K562 (cell line): ENCODE results near the gene ARHGEF33. TPM values are rescaled to one million over a fixed set of nuclear protein-coding genes. Genes with fewer than 3 reads are reported as not detected.

Source experiments
- ATAC-seq: fragments of 200-7000 bp; cut with Tn5 transposase; 3 replicates; pipeline ENCODE4 v1.9.1; 2020; ENCODE audit warnings: moderate library complexity
- BruUV-seq: library from RNA; stranded (reverse); fragments of 400-500 nt; replicated peaks from 2 replicates; lab custom pipeline; 2021; lab: Mats Ljungman, UMichigan
- CTCF ChIA-PET: fragments of 300-600 bp; formaldehyde crosslinking; extraction: SDS; loops from one replicate; lab custom pipeline; 2021; ENCODE audit warnings: low intra/inter-chr PET ratio; lab: Yijun Ruan, JAX
- POLR2A ChIA-PET: fragments of 300-600, 350-650 bp; sonication (Branson Sonifier 250); formaldehyde crosslinking; extraction: SDS; loops from one replicate; lab custom pipeline; 2021; ENCODE audit warnings: antibody characterized with exemption, inconsistent platforms; lab: Yijun Ruan, JAX
- DNase-seq, 4 experiments: peaks; one replicate each; pipeline versions ENCODE4 v3.0.0 to v3.0.0-alpha.2; 2011 to 2018; ENCODE audit warnings: low spot score in 3 of 4, mixed read lengths in 3 of 4; ENCODE audit errors: extremely low read depth in 1 of 4
- FAIRE-seq: peaks from 2 replicates; lab custom pipeline; 2011; peaks lifted over from hg19 to GRCh38; lab: Jason Lieb, UNC
- H2AFZ ChIP-seq: 2 replicates; pipeline ENCODE4 v1.6.0; 2011; ENCODE audit warnings: low read depth, low read length, control low read depth, inconsistent platforms
- H3K27ac ChIP-seq: fragments of 200-600 bp; 3 replicates; pipeline ENCODE4 v1.8.0; 2011; ENCODE audit warnings: low read depth, mild to moderate bottlenecking, control low read depth, inconsistent platforms, low read length, moderate library complexity, mixed read lengths; ENCODE audit errors: extremely low read depth
- H3K27me3 ChIP-seq, 2 experiments: fragments of 300-600 bp in 1 of 2; 2 replicates in 1 of 2; 3 replicates in 1 of 2; pipeline versions ENCODE4 v1.6.0 to v1.8.0; 2011; ENCODE audit warnings: inconsistent platforms in 2 of 2, low read length in 2 of 2, mild to moderate bottlenecking in 1 of 2, mixed read lengths in 1 of 2, moderate library complexity in 1 of 2; ENCODE audit not compliant: control insufficient read depth in 2 of 2, insufficient read depth in 2 of 2
- H3K36me3 ChIP-seq: fragments of 300-600 bp; 3 replicates; pipeline ENCODE4 v1.8.0; 2011; ENCODE audit warnings: mild to moderate bottlenecking, low read length, inconsistent platforms; ENCODE audit not compliant: control insufficient read depth, insufficient read depth
- H3K4me1 ChIP-seq, 2 experiments: fragments of 200-600 bp in 1 of 2; replicated peaks in 1 of 2; 2 replicates in 1 of 2; 3 replicates in 1 of 2; pipeline versions ENCODE4 v1.5.1 to v1.8.0; 2011; ENCODE audit warnings: inconsistent platforms in 2 of 2, low read length in 2 of 2, mild to moderate bottlenecking in 1 of 2, mixed read lengths in 1 of 2, moderate library complexity in 1 of 2; ENCODE audit not compliant: control insufficient read depth in 2 of 2, insufficient read depth in 2 of 2
- H3K4me2 ChIP-seq: 2 replicates; pipeline ENCODE4 v1.6.1; 2011; ENCODE audit warnings: low read length, control low read depth, inconsistent platforms, mixed read lengths; ENCODE audit not compliant: insufficient read depth
- H3K4me3 ChIP-seq: fragments of 200-600 bp; sonication (generic), shearing (Covaris generic); 2 replicates; pipeline ENCODE4 v1.5.1; 2016; ENCODE audit warnings: control low read depth, inconsistent platforms
- H3K79me2 ChIP-seq: fragments of 200-600 bp; 3 replicates; pipeline ENCODE4 v1.8.0; 2011; ENCODE audit warnings: low read length, inconsistent platforms; ENCODE audit not compliant: control insufficient read depth, insufficient read depth
- H3K9ac ChIP-seq, 2 experiments: 2 replicates each; pipeline versions ENCODE4 v1.6.0 to v1.6.1; 2011; ENCODE audit warnings: low read depth in 2 of 2, low read length in 2 of 2, control low read depth in 1 of 2, inconsistent platforms in 1 of 2, mild to moderate bottlenecking in 1 of 2, mixed read lengths in 1 of 2; ENCODE audit not compliant: insufficient read depth in 1 of 2
- H3K9me1 ChIP-seq: one replicate; pipeline ENCODE4 v1.6.0; 2011; ENCODE audit warnings: inconsistent platforms, mild to moderate bottlenecking, low read length, moderate library complexity; ENCODE audit not compliant: control insufficient read depth, insufficient read depth
- H3K9me3 ChIP-seq: replicated peaks from 2 replicates; pipeline ENCODE4 v1.5.1; 2011; ENCODE audit warnings: low read depth, low read length, inconsistent platforms; ENCODE audit not compliant: control insufficient read depth, insufficient read depth
- H4K20me1 ChIP-seq: replicated peaks from 2 replicates; pipeline ENCODE4 v1.6.1; 2011; ENCODE audit warnings: low read length, inconsistent platforms, mixed read lengths; ENCODE audit not compliant: control insufficient read depth, insufficient read depth
- ELF1 ChIP-seq: fragments of 200-800 bp; sonication (Bioruptor generic); IDR thresholded peaks from 2 replicates; pipeline ENCODE4 v1.6.1; 2016; ENCODE audit warnings: missing genetic modification characterization, missing compliant biosample characterization
- LARP7 ChIP-seq: fragments of 450-650 bp; IDR thresholded peaks from 2 replicates; pipeline ENCODE4 v1.6.1; 2016
- NFE2 ChIP-seq: IDR thresholded peaks from 2 replicates; pipeline ENCODE4 v1.6.1; 2014; ENCODE audit warnings: antibody characterized with exemption, low read depth
- SRSF7 ChIP-seq: fragments of 200-400 bp; formaldehyde crosslinking; optimal IDR thresholded peaks from 2 replicates; pipeline ENCODE3; 2017; ENCODE audit warnings: mild to moderate bottlenecking, low read depth, low read length
- XRCC5 ChIP-seq: fragments of 200-400 bp; formaldehyde crosslinking; IDR thresholded peaks from 2 replicates; pipeline ENCODE4 v1.6.1; 2017; ENCODE audit warnings: low read depth, mild to moderate bottlenecking, low read length
- YBX1 ChIP-seq: fragments of 450-650 bp; IDR thresholded peaks from 2 replicates; pipeline ENCODE4 v1.7.1; 2016; ENCODE audit warnings: mild to moderate bottlenecking
- ZNF124 ChIP-seq: sonication (generic); formaldehyde crosslinking; IDR thresholded peaks from 2 replicates; pipeline ENCODE4 v1.8.1; 2022; ENCODE audit warnings: missing genetic modification reagents
- ZNF316 ChIP-seq: fragments of 450-650 bp; IDR thresholded peaks from 2 replicates; pipeline ENCODE4 v1.6.1; 2016
- WGBS: fragments of 100-300 bp; shearing (Covaris generic); methylation state at CpG from one replicate; pipeline ENCODE4 v1.1.6; 2016; ENCODE audit warnings: low coverage, mixed read lengths; ENCODE audit not compliant: insufficient coverage; ENCODE audit errors: missing lambda C conversion rate; 5-methylcytosine and 5-hydroxymethylcytosine counted together
- in situ Hi-C: fragments of 300-500 bp; cut with MboI; formaldehyde crosslinking; loops from 4 replicates; pipeline ENCODE4 v1.15.0; 2018; ENCODE audit warnings: inconsistent platforms, mixed read lengths
- intact Hi-C: fragments of 100-400 bp; cut with micrococcal nuclease; formaldehyde crosslinking; loops from 2 replicates; pipeline ENCODE4 v1.14.2; 2022
- polyA plus RNA-seq, 8 experiments: library from polyadenylated mRNA; depleted of rRNA in 4 of 8; stranded (reverse) in 5 of 8; unstranded in 3 of 8; fragments of >200 nt; fragmentation: Nextera tagmentation in 2 of 8; fragmentation: Illumina TruSeq in 1 of 8; extraction: Ambion mirVana in 2 of 8; extraction: Trizol in 1 of 8; gene quantifications; 2 replicates each; pipeline versions ENCODE4 v1.2.1 to v1.2.3, GENCODE V29; 2011 to 2014; ENCODE audit warnings: inconsistent platforms in 1 of 8, missing spikeins in 1 of 8
- total RNA-seq, 7 experiments: library from RNA; depleted of rRNA in 6 of 7; stranded (reverse); fragments of >200 nt in 6 of 7; fragmentation: Illumina TruSeq in 2 of 7; extraction: Trizol in 2 of 7; gene quantifications; 2 replicates each; pipeline versions ENCODE4 v1.2.1 to v1.2.3, GENCODE V29; 2011 to 2021; ENCODE audit warnings: low replicate concordance in 1 of 7
- TF ChIP-seq, protein P1 (sequence below): fragments of 250-450 bp; sonication (Bioruptor Pico); IDR thresholded peaks from 2 replicates; pipeline ENCODE4 v1.4.0; 2020

ARHGEF33 gene
- total and polyA plus RNA-seq, 9 of the 15 experiments (the other 6 are each of a cell fraction or from before 2014, with no cell fraction given), result 0.01 to 0.08 (median 0.03) TPM; not detected in 5

DNA sequence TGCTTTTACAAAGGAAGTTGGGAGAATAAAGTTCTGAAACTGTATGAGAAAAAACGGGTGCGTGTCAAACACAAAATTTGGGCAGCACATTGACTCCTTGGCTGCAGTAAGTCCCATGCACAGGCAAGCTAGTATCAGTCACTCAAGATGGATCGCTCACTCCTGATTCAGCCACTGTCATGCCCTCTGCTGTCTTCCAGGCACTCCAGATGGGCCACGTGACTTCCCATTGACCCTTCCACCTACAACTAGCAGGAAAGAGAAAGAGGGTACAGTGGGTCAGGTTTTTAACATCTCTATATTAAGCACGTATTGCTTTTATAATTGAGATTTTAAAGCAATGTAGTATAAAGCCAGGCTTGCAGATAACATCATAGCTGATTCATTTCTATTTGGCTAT lies 8.6 kb downstream of the ARHGEF33 start (continued):
- TF ChIP-seq, protein P1, sequence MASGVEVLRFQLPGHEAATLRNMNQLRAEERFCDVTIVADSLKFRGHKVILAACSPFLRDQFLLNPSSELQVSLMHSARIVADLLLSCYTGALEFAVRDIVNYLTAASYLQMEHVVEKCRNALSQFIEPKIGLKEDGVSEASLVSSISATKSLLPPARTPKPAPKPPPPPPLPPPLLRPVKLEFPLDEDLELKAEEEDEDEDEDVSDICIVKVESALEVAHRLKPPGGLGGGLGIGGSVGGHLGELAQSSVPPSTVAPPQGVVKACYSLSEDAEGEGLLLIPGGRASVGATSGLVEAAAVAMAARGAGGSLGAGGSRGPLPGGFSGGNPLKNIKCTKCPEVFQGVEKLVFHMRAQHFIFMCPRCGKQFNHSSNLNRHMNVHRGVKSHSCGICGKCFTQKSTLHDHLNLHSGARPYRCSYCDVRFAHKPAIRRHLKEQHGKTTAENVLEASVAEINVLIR (CRISPR knock-in tag), result no peak

DNA sequence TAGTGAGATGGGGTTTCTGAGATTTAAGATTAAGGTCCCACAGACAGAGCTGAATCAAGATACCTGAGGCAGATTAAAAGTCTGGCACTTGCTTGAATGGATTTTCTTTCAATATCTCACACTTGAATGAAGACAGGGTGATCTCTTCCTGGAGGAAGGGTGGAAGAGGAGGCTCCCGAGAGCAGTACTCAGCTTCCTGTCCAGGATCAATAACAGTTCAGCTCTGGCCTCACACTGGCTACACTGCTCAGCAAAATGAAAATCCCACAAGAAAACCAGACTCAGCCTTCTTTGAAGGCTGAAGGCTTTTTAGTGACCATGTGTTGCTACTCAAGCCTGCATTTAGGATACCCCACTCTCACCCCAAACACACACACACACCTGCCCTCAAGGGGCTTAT lies 11.1 kb downstream of the ARHGEF33 start:
- Histone ChIP-seq H3K36me3 (no peaks in the 10 kb centered on the region), H3K4me3 (no peak overlapping the region), H3K79me2 (no peaks in the 10 kb centered on the region)
- DNase-seq (no peak), ATAC-seq (no peak)
- no TSS peak for BruUV-seq
- POLR2A ChIA-PET, result interaction anchor here (0.5 to 2.7 kb wide), 5 partner anchors 9 to 470 kb away, joined by 3 to 9 read pairs (median 3); no protein-coding TSS in a partner anchor
- in situ Hi-C loops, result no loop called here
- no peak for TF ChIP-seq ZNF124 (CRISPR knock-in tag)
- no peak for TF ChIP-seq NFE2
- TF ChIP-seq YBX1, result no peak
- TF ChIP-seq ZNF316, result peak; percentile 32; the same call in 1 of the 2 replicates
- no peak for TF ChIP-seq ELF1
- no peak for TF ChIP-seq XRCC5
- TF ChIP-seq LARP7, result no peak
- no peak for TF ChIP-seq SRSF7
- TF ChIP-seq, all 486 proteins: peak for 1
- Histone ChIP-seq H3K27me3 (peaks cover 6 to 8% of the 10 kb centered on the region in 2 experiments; a peak in 2 of 5 replicates), H3K9me3 (no peaks in the 10 kb centered on the region), H2AFZ (no peak overlapping the region), H3K9ac (no peak overlapping the region), H3K9me1 (no peaks in the 10 kb centered on the region), H4K20me1 (no peaks in the 10 kb centered on the region), H3K4me2 (no peak overlapping the region), H3K27ac (no peak overlapping the region), H3K4me1 (no peaks in the 10 kb centered on the region; a peak in 1 of 5 replicates)
- 14% methylated on average over 1 of the region's 1 CpG for WGBS
- no peak for FAIRE-seq
- CTCF ChIA-PET, result no interaction called here
- intact Hi-C loops, result no loop called here
